HEK293 (cell line): ENCODE data around the gene BEND3.

Source experiments
- CTCF ChIA-PET: fragments of 350-600 bp; formaldehyde crosslinking; extraction: SDS; loops from one replicate; lab custom pipeline; 2021; ENCODE audit warnings: antibody characterized with exemption; lab: Yijun Ruan, JAX
- POLR2A ChIA-PET: fragments of 300-600 bp; formaldehyde crosslinking; extraction: SDS; loops from one replicate; lab custom pipeline; 2020; ENCODE audit warnings: antibody characterized with exemption, inconsistent platforms; lab: Yijun Ruan, JAX
- H3K27ac ChIP-seq: fragments of 200-500 bp; sonication (Bioruptor generic); 2 replicates; pipeline ENCODE4 v1.5.1; 2014; ENCODE audit warnings: low read depth, low read length, control low read depth, inconsistent platforms; ENCODE audit errors: extremely low read depth
- H3K36me3 ChIP-seq, 2 experiments: fragments of 200-500 bp in 1 of 2; sonication (Bioruptor generic) in 1 of 2; 1 replicate in 1 of 2; 2 replicates in 1 of 2; pipeline ENCODE4 v1.5.1; 2014 to 2017; ENCODE audit warnings: inconsistent platforms in 2 of 2, low read length in 2 of 2; ENCODE audit not compliant: control insufficient read depth in 2 of 2, insufficient read depth in 1 of 2
- H3K4me1 ChIP-seq: fragments of 200-500 bp; sonication (Bioruptor generic); 2 replicates; pipeline ENCODE4 v1.5.1; 2014; ENCODE audit warnings: mild to moderate bottlenecking, low read length, inconsistent platforms; ENCODE audit not compliant: control insufficient read depth, insufficient read depth
- H3K4me3 ChIP-seq: 2 replicates; pipeline ENCODE4 v1.5.1; 2011; ENCODE audit warnings: low read depth, mild to moderate bottlenecking, control low read depth, low read length, moderate library complexity
- H3K9me3 ChIP-seq: fragments of 200-500 bp; sonication (Bioruptor generic); 2 replicates; pipeline ENCODE4 v1.5.1; 2014; ENCODE audit warnings: low read depth, low read length, inconsistent platforms; ENCODE audit not compliant: control insufficient read depth, insufficient read depth
- BCL11B ChIP-seq: fragments of 450-650 bp; formaldehyde crosslinking; IDR thresholded peaks from 2 replicates; pipeline ENCODE4 v1.5.1; 2016; ENCODE audit warnings: low read depth, missing biosample characterization, missing genetic modification characterization
- CTCF ChIP-seq: fragments of 450-650 bp; formaldehyde crosslinking; IDR thresholded peaks from 2 replicates; pipeline ENCODE4 v1.5.1; 2016; ENCODE audit warnings: missing biosample characterization, missing genetic modification characterization
- ELK4 ChIP-seq: IDR thresholded peaks from 2 replicates; pipeline ENCODE4 v1.6.1; 2011; ENCODE audit warnings: mild to moderate bottlenecking, low read depth, low read length, borderline replicate concordance
- MZF1 ChIP-seq: fragments of 450-650 bp; formaldehyde crosslinking; IDR thresholded peaks from 2 replicates; pipeline ENCODE4 v1.5.1; 2017; ENCODE audit warnings: missing biosample characterization, missing genetic modification characterization, borderline replicate concordance
- WT1 ChIP-seq: fragments of 450-650 bp; formaldehyde crosslinking; IDR thresholded peaks from 2 replicates; pipeline ENCODE4 v1.5.1; 2016; ENCODE audit warnings: missing biosample characterization, missing genetic modification characterization
- ZBTB17 ChIP-seq: fragments of 450-650 bp; formaldehyde crosslinking; IDR thresholded peaks from 2 replicates; pipeline ENCODE4 v1.5.1; 2016; ENCODE audit warnings: missing biosample characterization, missing genetic modification characterization
- ZBTB21 ChIP-seq: fragments of 450-650 bp; formaldehyde crosslinking; IDR thresholded peaks from 2 replicates; pipeline ENCODE4 v1.5.1; 2017; ENCODE audit warnings: missing biosample characterization, missing genetic modification characterization
- ZBTB7A ChIP-seq: fragments of 450-650 bp; formaldehyde crosslinking; IDR thresholded peaks from 2 replicates; pipeline ENCODE4 v1.5.1; 2016; ENCODE audit warnings: low read depth, missing biosample characterization, missing genetic modification characterization
- ZEB2 ChIP-seq: fragments of 450-650 bp; formaldehyde crosslinking; IDR thresholded peaks from 2 replicates; pipeline ENCODE4 v1.5.1; 2016; ENCODE audit warnings: missing biosample characterization, missing genetic modification characterization
- ZNF148 ChIP-seq: fragments of 450-650 bp; formaldehyde crosslinking; IDR thresholded peaks from 2 replicates; pipeline ENCODE4 v1.5.0; 2017; ENCODE audit warnings: missing biosample characterization, missing genetic modification characterization, borderline replicate concordance
- ZNF16 ChIP-seq: fragments of 450-650 bp; formaldehyde crosslinking; IDR thresholded peaks from 2 replicates; pipeline ENCODE4 v1.5.1; 2016; ENCODE audit warnings: low read depth, missing biosample characterization, missing genetic modification characterization
- ZNF175 ChIP-seq: fragments of 450-650 bp; formaldehyde crosslinking; IDR thresholded peaks from 2 replicates; pipeline ENCODE4 v1.5.1; 2016; ENCODE audit warnings: missing biosample characterization, missing genetic modification characterization
- ZNF221 ChIP-seq: fragments of 450-650 bp; formaldehyde crosslinking; IDR thresholded peaks from 2 replicates; pipeline ENCODE4 v1.5.1; 2017; ENCODE audit warnings: missing biosample characterization, missing genetic modification characterization, borderline replicate concordance
- ZNF324 ChIP-seq: fragments of 450-650 bp; formaldehyde crosslinking; IDR thresholded peaks from 2 replicates; pipeline ENCODE4 v1.5.1; 2016; ENCODE audit warnings: missing biosample characterization, missing genetic modification characterization
- ZNF366 ChIP-seq: fragments of 450-650 bp; formaldehyde crosslinking; conservative IDR thresholded peaks from 2 replicates; pipeline ENCODE4 v1.5.1; 2016; ENCODE audit warnings: missing biosample characterization, missing genetic modification characterization
- ZNF37A ChIP-seq: fragments of 450-650 bp; IDR thresholded peaks from 2 replicates; pipeline ENCODE4 v1.5.1; 2018; ENCODE audit warnings: missing biosample characterization, missing genetic modification characterization
- ZNF423 ChIP-seq: fragments of 450-650 bp; formaldehyde crosslinking; IDR thresholded peaks from 2 replicates; pipeline ENCODE4 v1.5.1; 2016; ENCODE audit warnings: missing biosample characterization, missing genetic modification characterization
- ZNF501 ChIP-seq: fragments of 450-650 bp; formaldehyde crosslinking; IDR thresholded peaks from 2 replicates; pipeline ENCODE4 v1.5.1; 2016; ENCODE audit warnings: missing biosample characterization, missing genetic modification characterization
- ZNF544 ChIP-seq: fragments of 450-650 bp; formaldehyde crosslinking; IDR thresholded peaks from 2 replicates; pipeline ENCODE4 v1.5.0; 2017; ENCODE audit warnings: missing biosample characterization, missing genetic modification characterization
- ZNF610 ChIP-seq: fragments of 450-650 bp; formaldehyde crosslinking; IDR thresholded peaks from 2 replicates; pipeline ENCODE4 v1.5.1; 2016; ENCODE audit warnings: missing biosample characterization, missing genetic modification characterization, borderline replicate concordance
- ZNF626 ChIP-seq: fragments of 450-650 bp; sonication (Bioruptor Pico); formaldehyde crosslinking; IDR thresholded peaks from 2 replicates; pipeline ENCODE4 v1.5.1; 2018; ENCODE audit warnings: missing biosample characterization, missing genetic modification characterization, inconsistent platforms
- ZNF629 ChIP-seq: fragments of 450-650 bp; formaldehyde crosslinking; IDR thresholded peaks from 2 replicates; pipeline ENCODE4 v1.5.1; 2017; ENCODE audit warnings: missing biosample characterization, missing genetic modification characterization
- ZNF645 ChIP-seq: fragments of 450-650 bp; formaldehyde crosslinking; IDR thresholded peaks from 2 replicates; pipeline ENCODE4; 2016; ENCODE audit warnings: missing biosample characterization, missing genetic modification characterization
- ZNF660 ChIP-seq: fragments of 450-650 bp; IDR thresholded peaks from 2 replicates; pipeline ENCODE4 v1.5.1; 2018; ENCODE audit warnings: missing biosample characterization, mild to moderate bottlenecking, missing genetic modification characterization
- ZNF664 ChIP-seq: fragments of 450-650 bp; formaldehyde crosslinking; IDR thresholded peaks from 2 replicates; pipeline ENCODE4 v1.5.1; 2016; ENCODE audit warnings: missing biosample characterization, missing genetic modification characterization
- ZNF777 ChIP-seq: fragments of 450-650 bp; formaldehyde crosslinking; IDR thresholded peaks from 2 replicates; pipeline ENCODE4 v1.5.1; 2017; ENCODE audit warnings: missing biosample characterization, missing genetic modification characterization, borderline replicate concordance
- ZNF785 ChIP-seq: fragments of 450-650 bp; formaldehyde crosslinking; IDR thresholded peaks from 2 replicates; pipeline ENCODE4 v1.5.1; 2016; ENCODE audit warnings: missing biosample characterization, missing genetic modification characterization
- ZNF791 ChIP-seq: fragments of 450-650 bp; formaldehyde crosslinking; IDR thresholded peaks from 2 replicates; pipeline ENCODE4 v1.5.1; 2016; ENCODE audit warnings: missing biosample characterization, missing genetic modification characterization
- ZNF837 ChIP-seq: fragments of 450-650 bp; formaldehyde crosslinking; IDR thresholded peaks from 2 replicates; pipeline ENCODE4 v1.5.1; 2016; ENCODE audit warnings: missing biosample characterization, missing genetic modification characterization
- ZSCAN30 ChIP-seq: fragments of 450-650 bp; IDR thresholded peaks from 2 replicates; pipeline ENCODE4 v1.5.1; 2018; ENCODE audit warnings: missing biosample characterization, mild to moderate bottlenecking, missing genetic modification characterization, moderate library complexity

Gene BEND3

GRCh38 chr6:107032051-107032450, 83.3 kb downstream of the BEND3 start:
- Histone ChIP-seq H3K9me3 (no peaks in the 10 kb centered on the region), H3K27ac (no peak overlapping the region), H3K4me1 (no peaks in the 10 kb centered on the region), H3K4me3 (no peak overlapping the region), H3K36me3 (peaks cover 0 to 24% of the 10 kb centered on the region in 2 experiments; a peak in 1 of 3 replicates)
- ChIA-PET POLR2A (no interaction called here), CTCF (interaction anchor here (0.6 kb wide), 1 partner anchor 9 kb away, joined by 3 read pairs; no protein-coding TSS in a partner anchor)
- TF ChIP-seq ZBTB17 (tag by site-specific recombination) (no peak), ZEB2 (no peak), ZNF777 (tag by site-specific recombination) (no peak), CTCF (tag by site-specific recombination) (no peak), ZNF148 (tag by site-specific recombination) (no peak), ZNF664 (tag by site-specific recombination) (no peak), ZNF660 (no peak), ZNF501 (tag by site-specific recombination) (no peak), ZNF544 (no peak), ZNF837 (tag by site-specific recombination) (no peak), ZNF324 (tag by site-specific recombination) (no peak), BCL11B (no peak)

GRCh38 chr6:107030151-107030550, 85.2 kb downstream of the BEND3 start:
- no peaks in the 10 kb centered on the region for H3K4me1 ChIP-seq
- ChIA-PET CTCF (interaction anchor here (0.6 to 1.4 kb wide), 2 partner anchors 33 to 1532 kb away, joined by 3 to 6 read pairs; no protein-coding TSS in a partner anchor), POLR2A (no interaction called here)
- no peak overlapping the region for H3K4me3 ChIP-seq
- peaks cover 0 to 24% of the 10 kb centered on the region in 2 experiments; a peak in 1 of 3 replicates for H3K36me3 ChIP-seq
- H3K9me3 ChIP-seq: no peaks in the 10 kb centered on the region
- TF ChIP-seq ZNF175 (tag by site-specific recombination) (no peak), ZNF791 (no peak), ZNF16 (tag by site-specific recombination) (no peak), ZSCAN30 (tag by site-specific recombination) (no peak), ZNF221 (tag by site-specific recombination) (no peak), ELK4 (no peak), ZBTB7A (tag by site-specific recombination) (no peak), ZNF423 (tag by site-specific recombination) (no peak), ZNF366 (tag by site-specific recombination) (no peak), ZBTB21 (tag by site-specific recombination) (no peak), ZNF37A (tag by site-specific recombination) (no peak), WT1 (tag by site-specific recombination) (no peak), ZNF645 (tag by site-specific recombination) (no peak), ZNF629 (tag by site-specific recombination) (no peak), ZNF610 (tag by site-specific recombination) (no peak), MZF1 (no peak), ZNF626 (tag by site-specific recombination) (no peak), ZNF785 (tag by site-specific recombination) (no peak)
- H3K27ac ChIP-seq: no peak overlapping the region
